Chondrocyte (in vitro differentiated cells): ENCODE measurements around the gene MCRIP2. TPM values are rescaled to one million over a fixed set of nuclear protein-coding genes. Genes with fewer than 3 reads are reported as not detected.

Experiments
- DNase-seq: peaks from one replicate; pipeline ENCODE4 v3.0.0; 2021; ENCODE audit warnings: mixed read lengths, low spot score
- H3K27ac Mint-ChIP-seq: one replicate; pipeline ENCODE4 v1.8.0; 2021; ENCODE audit warnings: mild to moderate bottlenecking, moderate library complexity, mixed read lengths; ENCODE audit not compliant: unreplicated experiment
- H3K27me3 Mint-ChIP-seq: 2 replicates; pipeline ENCODE4 v1.8.0; 2021; ENCODE audit warnings: low read depth, mixed read lengths
- H3K36me3 Mint-ChIP-seq: 2 replicates; pipeline ENCODE4 v1.8.0; 2021; ENCODE audit warnings: low read depth, mixed read lengths
- H3K4me1 Mint-ChIP-seq: 2 replicates; pipeline ENCODE4 v1.8.0; 2021; ENCODE audit warnings: low read depth, mild to moderate bottlenecking, mixed read lengths
- H3K4me3 Mint-ChIP-seq: one replicate; pipeline ENCODE4 v1.8.0; 2021; ENCODE audit warnings: mild to moderate bottlenecking, moderate library complexity, mixed read lengths; ENCODE audit not compliant: unreplicated experiment
- H3K9me3 Mint-ChIP-seq: 2 replicates; pipeline ENCODE4 v1.8.0; 2021; ENCODE audit warnings: low read depth, mixed read lengths
- CTCF ChIP-seq: fragments of 200-600 bp; sonication (generic); IDR thresholded peaks from 2 replicates; pipeline ENCODE4 v1.5.0; 2021; ENCODE audit warnings: antibody characterized with exemption, mild to moderate bottlenecking, moderate library complexity
- total RNA-seq: library from RNA; stranded (reverse); gene quantifications from 3 replicates; pipeline ENCODE4 v1.2.1, GENCODE V29; 2021

MCRIP2 gene
- total RNA-seq, 1 donor from 2014 or later = 15.3 TPM

GRCh38 chr16:654034-654433, 12.4 kb downstream of the MCRIP2 start:
- H3K27me3 Mint-ChIP-seq = no peaks in the 10 kb centered on the region

GRCh38 chr16:657487-657886, 15.9 kb downstream of the MCRIP2 start:
- no peak overlapping the region for H3K27ac Mint-ChIP-seq
- TF ChIP-seq CTCF = no peak
- H3K4me1 Mint-ChIP-seq = peaks cover 4% of the 10 kb centered on the region
- no peaks in the 10 kb centered on the region for H3K36me3 Mint-ChIP-seq
- DNase-seq = no peak
- H3K27me3 Mint-ChIP-seq = no peaks in the 10 kb centered on the region
- H3K9me3 Mint-ChIP-seq = no peaks in the 10 kb centered on the region
- no peak overlapping the region for H3K4me3 Mint-ChIP-seq

More at GRCh38 chr16:654034-654433, 12.4 kb downstream of the MCRIP2 start:
- DNase-seq = no peak
- peaks cover 4% of the 10 kb centered on the region for H3K4me1 Mint-ChIP-seq
- no peak overlapping the region for H3K4me3 Mint-ChIP-seq
- TF ChIP-seq CTCF = no peak
- no peak overlapping the region for H3K27ac Mint-ChIP-seq
- H3K36me3 Mint-ChIP-seq = no peaks in the 10 kb centered on the region
- no peaks in the 10 kb centered on the region for H3K9me3 Mint-ChIP-seq

GRCh38 chr16:658679-659571, 17.3 kb downstream of the MCRIP2 start:
- H3K36me3 Mint-ChIP-seq = no peaks in the 10 kb centered on the region
- H3K9me3 Mint-ChIP-seq = no peaks in the 10 kb centered on the region
- no peak overlapping the region for H3K4me3 Mint-ChIP-seq
- no peak overlapping the region for H3K27ac Mint-ChIP-seq
- H3K27me3 Mint-ChIP-seq = no peaks in the 10 kb centered on the region
- no peak for DNase-seq
- H3K4me1 Mint-ChIP-seq = peaks cover 4% of the 10 kb centered on the region
- peak; percentile 34 for TF ChIP-seq CTCF

- DNase-seq = no peak
- Mint-ChIP-seq H3K9me3 (no peaks in the 10 kb centered on the region), H3K36me3 (no peaks in the 10 kb centered on the region), H3K27ac (no peak overlapping the region), H3K4me3 (no peak overlapping the region), H3K27me3 (no peaks in the 10 kb centered on the region), H3K4me1 (peaks cover 4% of the 10 kb centered on the region)
- no peak for TF ChIP-seq CTCF
These were observed 18.0 kb downstream of the MCRIP2 start for GRCh38 chr16:659618-660017.

GRCh38 chr16:660132-660458, 18.5 kb downstream of the MCRIP2 start:
- H3K4me1 Mint-ChIP-seq = peaks cover 4% of the 10 kb centered on the region
- no peak overlapping the region for H3K27ac Mint-ChIP-seq
- no peak for TF ChIP-seq CTCF
- DNase-seq = no peak
- H3K36me3 Mint-ChIP-seq = no peaks in the 10 kb centered on the region
- H3K4me3 Mint-ChIP-seq = no peak overlapping the region
- no peaks in the 10 kb centered on the region for H3K27me3 Mint-ChIP-seq
- H3K9me3 Mint-ChIP-seq = no peaks in the 10 kb centered on the region
